Mucosa of rectum (tissue), 2 donors: ENCODE results near the gene ZXDA.
"Not testable (repeated sequence)": the region's sequence is repeated elsewhere in the genome, so short reads cannot be mapped to it uniquely, and the experiment has no call there.

Experiments used
- H3K27ac ChIP-seq, 2 donors: one replicate each; pipeline ENCODE4 v1.7.0; 2013; ENCODE audit warnings: inconsistent platforms in 2 of 2, low read depth in 2 of 2, low read length in 2 of 2
- H3K27me3 ChIP-seq, 2 donors: one replicate each; pipeline ENCODE4 v1.7.0; 2013; ENCODE audit warnings: low read length in 2 of 2; ENCODE audit not compliant: control insufficient read depth in 2 of 2, insufficient read depth in 2 of 2
- H3K36me3 ChIP-seq, 2 donors: one replicate each; pipeline ENCODE4 v1.7.0; 2013; ENCODE audit warnings: low read length in 2 of 2; ENCODE audit not compliant: control insufficient read depth in 2 of 2, insufficient read depth in 2 of 2
- H3K4me1 ChIP-seq, 2 donors: one replicate each; pipeline ENCODE4 v1.7.0; 2013; ENCODE audit warnings: low read length in 2 of 2, mild to moderate bottlenecking in 1 of 2; ENCODE audit not compliant: control insufficient read depth in 2 of 2, insufficient read depth in 2 of 2
- H3K4me3 ChIP-seq, 2 donors: one replicate each; pipeline ENCODE4 v1.7.0; 2013; ENCODE audit warnings: low read length in 2 of 2
- H3K9ac ChIP-seq, 2 donors: one replicate each; pipeline ENCODE4 v1.7.0; 2013; ENCODE audit warnings: low read length in 2 of 2, low read depth in 1 of 2, mild to moderate bottlenecking in 1 of 2
- H3K9me3 ChIP-seq, 2 donors: one replicate each; pipeline ENCODE4 v1.7.0; 2013; ENCODE audit warnings: low read length in 2 of 2; ENCODE audit not compliant: control insufficient read depth in 2 of 2
- donor health status: healthy.
- donor health status: Normal muscosa, but diverticular disease.

The ZXDA gene

GRCh38 chrX:57910287-57910912, at the start of gene ZXDA:
ZXDA (minus strand) TSS chrX:57910458; CDS start chrX:57910420, 38 bp downstream.
- not testable (repeated sequence) for H3K36me3 ChIP-seq, H3K9me3 ChIP-seq, H3K27me3 ChIP-seq, H3K4me1 ChIP-seq
- H3K9ac ChIP-seq: peak within 1 kb of the TSS; percentile 43 to 66
- H3K4me3 ChIP-seq: peak within 1 kb of the TSS; percentile 57 to 67
- H3K27ac ChIP-seq: peak within 1 kb of the TSS; percentile 75 to 82

DNA sequence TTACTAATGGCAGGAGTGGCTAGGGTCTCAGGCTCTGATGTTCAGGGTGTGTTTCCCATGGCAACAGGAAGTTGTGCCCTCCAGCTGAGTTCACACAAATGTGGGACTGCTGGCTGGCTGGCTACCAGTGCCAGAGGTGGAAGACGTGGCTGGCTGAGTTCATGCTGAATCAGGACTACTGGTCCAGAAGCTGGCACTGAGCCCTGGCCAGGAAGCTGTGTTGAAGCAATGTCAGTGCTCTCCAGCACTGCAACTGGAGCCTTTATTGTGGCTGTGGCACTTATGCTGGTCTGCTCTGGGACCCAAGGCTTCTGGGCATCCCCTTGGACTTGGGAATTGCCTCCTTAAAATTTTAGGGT, 42.0 kb upstream of the ZXDA start:
- Histone ChIP-seq H3K27ac (no peak overlapping the region), H3K4me1 (no peaks in the 10 kb centered on the region), H3K9me3 (no peaks in the 10 kb centered on the region), H3K27me3 (peaks cover 0 to 2% of the 10 kb centered on the region in 2 donors), H3K36me3 (no peaks in the 10 kb centered on the region), H3K4me3 (no peak overlapping the region), H3K9ac (no peak overlapping the region)

DNA sequence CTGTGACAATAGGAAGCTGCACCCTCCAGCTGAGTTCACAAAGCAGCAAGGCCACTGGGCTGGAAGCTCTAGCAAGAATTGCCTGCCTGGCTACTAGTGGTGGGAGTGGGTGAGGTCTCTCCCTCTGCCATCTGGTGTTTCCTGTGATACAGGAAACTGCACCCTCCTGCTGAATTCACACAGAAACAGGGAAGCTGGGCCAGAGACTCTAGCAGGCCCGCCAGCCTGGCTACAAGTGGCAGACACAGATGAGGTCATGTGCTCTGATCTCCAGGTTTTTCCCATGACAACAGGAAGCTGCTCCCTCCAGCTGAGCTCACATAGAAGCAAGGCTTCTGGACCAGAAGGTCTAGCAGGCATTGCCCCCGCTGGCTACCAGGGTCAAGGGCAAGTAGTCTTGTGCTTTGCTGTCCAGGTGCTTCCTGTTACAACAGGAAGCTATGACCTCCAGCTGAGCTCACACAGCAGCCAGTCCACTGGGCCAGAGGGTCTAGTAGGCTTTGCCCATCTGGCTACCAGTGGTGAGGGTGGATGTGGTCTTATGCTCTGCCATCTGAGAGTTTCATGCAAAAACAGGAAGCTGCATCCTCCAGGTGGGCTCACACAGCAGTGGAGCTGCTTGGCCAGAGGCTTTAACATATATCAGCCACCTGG, 41.5 kb upstream of the ZXDA start:
- H3K36me3 ChIP-seq: no peaks in the 10 kb centered on the region
- no peaks in the 10 kb centered on the region for H3K4me1 ChIP-seq
- H3K9me3 ChIP-seq: no peaks in the 10 kb centered on the region
- no peak overlapping the region for H3K4me3 ChIP-seq
- peaks cover 0 to 2% of the 10 kb centered on the region in 2 donors for H3K27me3 ChIP-seq
- no peak overlapping the region for H3K9ac ChIP-seq
- peak overlapping the region in 1 of 2 donors; percentile 1 for H3K27ac ChIP-seq

GRCh38 chrX:57933321-57933720, 23.1 kb upstream of the ZXDA start:
- Histone ChIP-seq H3K36me3 (no peaks in the 10 kb centered on the region), H3K9ac (no peak overlapping the region), H3K4me1 (no peaks in the 10 kb centered on the region), H3K27ac (no peak overlapping the region), H3K27me3 (no peaks in the 10 kb centered on the region), H3K9me3 (no peaks in the 10 kb centered on the region), H3K4me3 (no peak overlapping the region)

- no peak overlapping the region for H3K27ac ChIP-seq
- H3K9ac ChIP-seq: no peak overlapping the region
- H3K36me3 ChIP-seq: no peaks in the 10 kb centered on the region
- no peaks in the 10 kb centered on the region for H3K27me3 ChIP-seq
- H3K4me3 ChIP-seq: no peak overlapping the region
- H3K9me3 ChIP-seq: no peaks in the 10 kb centered on the region
- H3K4me1 ChIP-seq: no peaks in the 10 kb centered on the region
These were observed 22.0 kb upstream of the ZXDA start for GRCh38 chrX:57932266-57932665.

GRCh38 chrX:57930051-57930450, 19.8 kb upstream of the ZXDA start:
- H3K9me3 ChIP-seq: no peaks in the 10 kb centered on the region
- no peaks in the 10 kb centered on the region for H3K27me3 ChIP-seq
- H3K4me3 ChIP-seq: no peak overlapping the region
- no peaks in the 10 kb centered on the region for H3K36me3 ChIP-seq
- H3K27ac ChIP-seq: no peak overlapping the region
- H3K9ac ChIP-seq: no peak overlapping the region
- H3K4me1 ChIP-seq: no peaks in the 10 kb centered on the region

DNA sequence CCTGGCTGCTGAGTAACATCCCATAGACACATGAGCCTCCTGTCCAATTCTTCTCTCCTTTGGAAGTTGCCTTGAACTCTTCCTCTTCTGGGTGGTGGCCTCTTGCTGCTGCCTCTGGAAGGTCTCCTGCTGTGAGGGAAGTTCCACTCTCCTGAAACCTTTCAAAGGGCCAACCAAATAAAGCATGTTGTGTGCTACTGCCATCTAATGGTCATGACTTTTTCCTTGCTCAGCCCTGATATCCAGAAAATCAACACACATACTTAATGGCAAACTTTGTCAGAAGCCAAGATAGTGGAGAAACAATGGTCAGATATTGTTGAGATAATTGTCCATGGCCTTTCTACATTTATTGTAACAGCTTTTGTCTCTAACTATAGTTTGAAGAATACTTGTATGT, 19.1 kb upstream of the ZXDA start:
- no peak overlapping the region for H3K4me3 ChIP-seq
- no peaks in the 10 kb centered on the region for H3K4me1 ChIP-seq
- H3K9me3 ChIP-seq: no peaks in the 10 kb centered on the region
- H3K9ac ChIP-seq: no peak overlapping the region
- H3K27me3 ChIP-seq: no peaks in the 10 kb centered on the region
- H3K36me3 ChIP-seq: no peaks in the 10 kb centered on the region
- no peak overlapping the region for H3K27ac ChIP-seq

DNA sequence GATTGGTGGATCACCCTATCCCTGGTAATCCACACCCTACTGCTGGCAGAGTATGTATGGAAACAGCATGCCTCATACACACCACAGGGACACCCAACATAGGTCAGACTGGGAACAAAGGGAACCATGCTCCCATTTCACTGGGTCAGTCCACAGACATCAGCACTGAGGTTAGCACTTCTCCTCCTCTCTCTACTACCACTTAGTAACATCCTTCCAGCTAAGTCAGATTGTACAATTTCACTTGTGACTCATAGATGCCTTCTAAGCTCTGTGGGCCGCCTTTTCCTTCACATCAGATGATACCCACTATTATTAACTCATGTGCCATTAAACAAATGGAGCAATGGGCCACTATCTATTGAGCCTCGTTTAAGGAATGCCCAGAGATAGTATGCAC, 15.5 kb upstream of the ZXDA start:
- Histone ChIP-seq H3K27me3 (peaks cover 3 to 5% of the 10 kb centered on the region in 2 donors), H3K36me3 (no peaks in the 10 kb centered on the region), H3K27ac (no peak overlapping the region), H3K4me3 (no peak overlapping the region), H3K9me3 (no peaks in the 10 kb centered on the region), H3K4me1 (no peaks in the 10 kb centered on the region), H3K9ac (no peak overlapping the region)

DNA sequence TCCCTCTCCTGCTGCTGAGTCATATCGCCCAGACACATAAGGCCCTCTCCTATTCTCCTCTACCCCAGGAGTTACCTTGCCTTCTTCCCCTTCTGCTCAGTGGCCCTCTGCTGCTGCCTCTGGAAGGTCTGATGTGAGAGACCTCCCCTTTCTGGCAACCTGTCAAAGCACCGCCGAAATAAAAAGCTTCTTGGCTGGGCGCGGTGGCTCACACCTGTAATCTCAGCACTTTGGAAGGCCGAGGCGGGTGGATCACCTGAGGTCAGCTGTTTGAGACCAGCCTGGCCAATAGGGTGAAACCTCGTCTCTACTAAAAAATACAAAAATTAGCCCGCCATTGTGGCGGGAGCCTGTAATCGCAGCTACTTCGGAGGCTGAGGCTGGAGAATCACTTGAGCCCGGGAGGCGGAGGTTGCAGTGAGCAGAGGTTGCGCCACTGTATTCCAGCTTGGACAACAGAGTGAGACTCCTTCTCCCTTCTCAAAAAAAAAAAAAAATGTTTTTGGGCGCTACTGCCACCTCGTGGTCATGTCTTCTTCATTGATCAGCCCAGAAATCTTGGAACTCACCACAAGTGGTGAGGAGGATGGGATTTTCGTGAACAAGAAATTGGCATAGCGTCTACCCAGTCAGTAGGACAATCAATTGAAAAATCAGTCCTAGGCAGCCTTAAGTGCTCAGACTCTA, 8.6 kb upstream of the ZXDA start:
- Histone ChIP-seq H3K9ac (no peak overlapping the region), H3K27ac (no peak overlapping the region), H3K4me3 (no peak overlapping the region), H3K9me3 (no peaks in the 10 kb centered on the region), H3K27me3 (peaks cover 3 to 5% of the 10 kb centered on the region in 2 donors), H3K36me3 (no peaks in the 10 kb centered on the region), H3K4me1 (no peaks in the 10 kb centered on the region)

GRCh38 chrX:57915680-57916079, 5.4 kb upstream of the ZXDA start:
- H3K9me3 ChIP-seq: no peaks in the 10 kb centered on the region
- no peak overlapping the region for H3K4me3 ChIP-seq
- peaks cover 0 to 2% of the 10 kb centered on the region in 2 donors for H3K27me3 ChIP-seq
- H3K27ac ChIP-seq: no peak overlapping the region
- no peaks in the 10 kb centered on the region for H3K4me1 ChIP-seq
- no peaks in the 10 kb centered on the region for H3K36me3 ChIP-seq
- no peak overlapping the region for H3K9ac ChIP-seq
